ENCODE results near the gene CYP4X1. TPM values are rescaled to one million over a fixed set of nuclear protein-coding genes. Genes with fewer than 3 reads are reported as not detected.

CYP4X1 gene
- total and polyA plus RNA-seq, 2 of the 8 experiments (the other 6 are each of a cell fraction or from before 2014, with no cell fraction given) = 1.3 to 3.5 TPM

DNA sequence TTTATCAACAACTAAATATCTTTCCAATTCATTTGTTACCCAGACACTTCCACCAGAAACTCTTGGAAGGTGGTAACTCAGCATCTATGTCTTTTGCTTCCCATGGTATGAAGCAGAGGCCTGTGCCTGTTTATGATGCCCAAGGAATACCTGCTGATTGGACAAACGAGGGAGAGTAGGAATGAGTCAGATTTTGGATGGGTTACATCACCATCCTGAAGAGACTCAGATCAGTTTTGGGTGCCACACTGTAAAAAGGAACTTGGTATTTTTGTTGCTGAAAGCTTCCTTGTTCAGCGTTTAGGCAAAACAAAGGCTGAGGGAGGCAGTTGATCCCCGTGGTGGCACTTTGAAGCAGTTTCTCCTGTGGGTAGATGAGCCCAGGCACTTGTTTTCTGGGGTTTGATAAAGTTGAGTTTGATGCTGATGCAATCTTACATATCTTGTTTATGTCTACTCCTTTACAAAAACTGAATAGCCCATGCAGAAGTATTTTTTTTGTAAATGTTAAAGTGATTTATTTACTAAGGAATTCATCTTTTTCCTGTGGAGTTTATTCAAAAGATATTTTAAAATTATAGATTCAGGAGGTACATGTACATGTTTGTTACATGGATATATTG, 26.7 kb upstream of the CYP4X1 start:
- no peaks in the 10 kb centered on the region for H4K20me1 ChIP-seq (replicated peaks in 1 of 2; ENCODE audit: control insufficient read depth in 1 of 2, insufficient read depth in 2 of 2, low read length in 2 of 2)
- no peak overlapping the region for H2BK120ac ChIP-seq (replicated peaks; ENCODE audit: low read depth, low read length)
- FAIRE-seq = no peak
- H3K27ac ChIP-seq (ENCODE audit: low read depth, low read length) = no peak overlapping the region
- ChIA-PET POLR2A (ENCODE audit: partially characterized antibody) (no interaction called here), CTCF (ENCODE audit: partially characterized antibody) (interaction anchor here (1.0 to 1.3 kb wide), 4 partner anchors 10 to 50 kb away, joined by 3 read pairs; partner anchors contain the start of gene CYP4X1)
- peak overlapping the region; percentile 70; the same call in 1 of the 2 replicates for H2AFZ ChIP-seq (ENCODE audit: low read length)
- peaks cover 0 to 3% (median under 1%) of the 10 kb centered on the region in 4 experiments; a peak in 2 of 7 replicates for H3K4me1 ChIP-seq (replicated peaks in 1 of 4; ENCODE audit: control insufficient read depth in 3 of 4, insufficient read depth in 4 of 4, low read length in 3 of 4)
- no peak overlapping the region for H3K56ac ChIP-seq (replicated peaks; ENCODE audit: insufficient read length, low read depth, low read length)
- no peak overlapping the region for H2AK5ac ChIP-seq (ENCODE audit: low read depth, low read length)
- no peaks in the 10 kb centered on the region for H3K36me3 ChIP-seq (ENCODE audit: control insufficient read depth in 2 of 4, insufficient read depth in 4 of 4, low read length in 3 of 4)
- no peaks in the 10 kb centered on the region for H3K79me2 ChIP-seq (ENCODE audit: control insufficient read depth in 1 of 2, insufficient read depth in 2 of 2, low read length in 2 of 2)
- no peak overlapping the region for H3K14ac ChIP-seq (ENCODE audit: insufficient read length)
- no peak overlapping the region for H2BK20ac ChIP-seq (ENCODE audit: low read length)
- no peak overlapping the region for H2BK12ac ChIP-seq (ENCODE audit: low read depth, low read length)
- no peak overlapping the region for H3K4ac ChIP-seq (replicated peaks; ENCODE audit: insufficient read length, low read depth, low read length)
- no peak overlapping the region for H3K18ac ChIP-seq (ENCODE audit: extremely low read depth, low read length)
- no peak overlapping the region for H2BK5ac ChIP-seq (ENCODE audit: low read depth, low read length)
- H4K91ac ChIP-seq (replicated peaks; ENCODE audit: insufficient read length, low read length) = no peak overlapping the region
- H3K9ac ChIP-seq (replicated peaks in 1 of 4; ENCODE audit: extremely low read depth in 1 of 4, low read depth in 3 of 4, low read length in 3 of 4) = no peak overlapping the region
- no peak overlapping the region for H2BK15ac ChIP-seq (ENCODE audit: low read length)
- 75% methylated on average over 3 of the region's 3 CpGs; no CpG with 5 or more reads in 1 of the 2 experiments for WGBS, 2 experiments (ENCODE audit: extremely low coverage in 1 of 2, insufficient coverage in 1 of 2, insufficient read length in 1 of 2, insufficient replicate concordance in 2 of 2, low coverage in 1 of 2, low lambda C conversion rate in 2 of 2, missing lambda C conversion rate in 1 of 2)
- no peak overlapping the region for H4K8ac ChIP-seq (ENCODE audit: extremely low read depth, insufficient read depth, low read length)
- no peak overlapping the region for H3K4me2 ChIP-seq (ENCODE audit: insufficient read depth in 1 of 2, low read depth in 2 of 2, low read length in 2 of 2)
- no peaks in the 10 kb centered on the region for H3K23me2 ChIP-seq (ENCODE audit: low read depth, low read length)
- H3K9me3 ChIP-seq (ENCODE audit: insufficient read depth in 2 of 2, low read depth in 1 of 2, low read length in 1 of 2) = no peaks in the 10 kb centered on the region
- no peak overlapping the region for H3K4me3 ChIP-seq (ENCODE audit: extremely low read depth in 1 of 4, insufficient read depth in 2 of 4, low read depth in 3 of 4, low read length in 4 of 4)
- H3K27me3 ChIP-seq (replicated peaks in 1 of 4; ENCODE audit: control insufficient read depth in 3 of 4, extremely low read depth in 1 of 4, insufficient read depth in 3 of 4, low read length in 3 of 4) = no peaks in the 10 kb centered on the region
- no peaks in the 10 kb centered on the region for H3K79me1 ChIP-seq (ENCODE audit: low read depth, low read length)
- H4K5ac ChIP-seq (ENCODE audit: insufficient read length, low read depth, low read length) = no peak overlapping the region
- DNase-seq (ENCODE audit: low read depth in 1 of 2, low spot score in 2 of 2) = no peak
- H3K23ac ChIP-seq (ENCODE audit: insufficient read length) = no peak overlapping the region
- no peak for TF ChIP-seq SP1 (IDR thresholded peaks at IDR 0.05; ENCODE audit: low read depth, low read length)
- TF ChIP-seq, protein P1, sequence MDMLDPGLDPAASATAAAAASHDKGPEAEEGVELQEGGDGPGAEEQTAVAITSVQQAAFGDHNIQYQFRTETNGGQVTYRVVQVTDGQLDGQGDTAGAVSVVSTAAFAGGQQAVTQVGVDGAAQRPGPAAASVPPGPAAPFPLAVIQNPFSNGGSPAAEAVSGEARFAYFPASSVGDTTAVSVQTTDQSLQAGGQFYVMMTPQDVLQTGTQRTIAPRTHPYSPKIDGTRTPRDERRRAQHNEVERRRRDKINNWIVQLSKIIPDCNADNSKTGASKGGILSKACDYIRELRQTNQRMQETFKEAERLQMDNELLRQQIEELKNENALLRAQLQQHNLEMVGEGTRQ (IDR thresholded peaks at IDR 0.05; ENCODE audit: low read length) = no peak
- no peak for TF ChIP-seq POLR2A (IDR thresholded peaks at IDR 0.05; ENCODE audit: control extremely low read depth in 1 of 2, low read depth in 2 of 2, low read length in 2 of 2)
- TF ChIP-seq, protein P2, sequence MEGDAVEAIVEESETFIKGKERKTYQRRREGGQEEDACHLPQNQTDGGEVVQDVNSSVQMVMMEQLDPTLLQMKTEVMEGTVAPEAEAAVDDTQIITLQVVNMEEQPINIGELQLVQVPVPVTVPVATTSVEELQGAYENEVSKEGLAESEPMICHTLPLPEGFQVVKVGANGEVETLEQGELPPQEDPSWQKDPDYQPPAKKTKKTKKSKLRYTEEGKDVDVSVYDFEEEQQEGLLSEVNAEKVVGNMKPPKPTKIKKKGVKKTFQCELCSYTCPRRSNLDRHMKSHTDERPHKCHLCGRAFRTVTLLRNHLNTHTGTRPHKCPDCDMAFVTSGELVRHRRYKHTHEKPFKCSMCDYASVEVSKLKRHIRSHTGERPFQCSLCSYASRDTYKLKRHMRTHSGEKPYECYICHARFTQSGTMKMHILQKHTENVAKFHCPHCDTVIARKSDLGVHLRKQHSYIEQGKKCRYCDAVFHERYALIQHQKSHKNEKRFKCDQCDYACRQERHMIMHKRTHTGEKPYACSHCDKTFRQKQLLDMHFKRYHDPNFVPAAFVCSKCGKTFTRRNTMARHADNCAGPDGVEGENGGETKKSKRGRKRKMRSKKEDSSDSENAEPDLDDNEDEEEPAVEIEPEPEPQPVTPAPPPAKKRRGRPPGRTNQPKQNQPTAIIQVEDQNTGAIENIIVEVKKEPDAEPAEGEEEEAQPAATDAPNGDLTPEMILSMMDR (IDR thresholded peaks at IDR 0.05; ENCODE audit: control extremely low read depth in 1 of 3, insufficient read depth in 1 of 3, low read depth in 1 of 3, low read length in 3 of 3) = no peak
- TF ChIP-seq SIX5 (IDR thresholded peaks at IDR 0.05; ENCODE audit: low read depth, low read length) = no peak
- no peak for TF ChIP-seq EZH2 (IDR thresholded peaks at IDR 0.05; ENCODE audit: low read depth, low read length, severe bottlenecking)
- no peak for TF ChIP-seq NRF1 (IDR thresholded peaks at IDR 0.05; ENCODE audit: low read depth, low read length)
- TF ChIP-seq TBP (IDR thresholded peaks at IDR 0.05; ENCODE audit: low read depth, low read length) = no peak
- no peak for TF ChIP-seq RXRA (IDR thresholded peaks at IDR 0.05; ENCODE audit: insufficient read depth, low read depth, low read length)
- TF ChIP-seq HDAC6 (IDR thresholded peaks at IDR 0.05; ENCODE audit: low read depth, low read length) = no peak
